ENCODE results near the gene PLXNA4. TPM values are rescaled to one million over a fixed set of nuclear protein-coding genes. Genes with fewer than 3 reads are reported as not detected.

PLXNA4 gene
- total and polyA plus RNA-seq, 4 donors: 0.04 to 1.1 (median 0.41) TPM

DNA sequence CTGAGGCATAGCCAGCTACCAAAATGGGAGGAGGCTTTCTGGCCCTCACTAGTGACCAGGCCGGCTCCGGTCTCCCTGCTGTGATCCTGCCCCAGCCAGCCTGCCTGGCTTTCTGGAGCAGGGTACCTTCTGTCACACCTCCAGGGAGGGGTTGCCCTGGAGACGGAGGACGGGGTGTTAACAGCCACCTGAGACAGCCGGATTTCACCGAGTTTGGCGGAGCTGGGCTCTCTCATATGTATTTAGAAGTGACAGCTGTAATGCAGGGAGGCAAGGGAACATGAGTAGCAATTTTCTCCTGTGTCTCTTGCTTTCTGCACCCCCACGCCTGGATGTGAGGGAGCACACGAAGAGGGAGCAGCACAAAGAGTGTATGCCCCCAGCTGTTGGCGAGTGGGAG is 473.3 kb downstream of the PLXNA4 start:
- TF ChIP-seq, protein P1, sequence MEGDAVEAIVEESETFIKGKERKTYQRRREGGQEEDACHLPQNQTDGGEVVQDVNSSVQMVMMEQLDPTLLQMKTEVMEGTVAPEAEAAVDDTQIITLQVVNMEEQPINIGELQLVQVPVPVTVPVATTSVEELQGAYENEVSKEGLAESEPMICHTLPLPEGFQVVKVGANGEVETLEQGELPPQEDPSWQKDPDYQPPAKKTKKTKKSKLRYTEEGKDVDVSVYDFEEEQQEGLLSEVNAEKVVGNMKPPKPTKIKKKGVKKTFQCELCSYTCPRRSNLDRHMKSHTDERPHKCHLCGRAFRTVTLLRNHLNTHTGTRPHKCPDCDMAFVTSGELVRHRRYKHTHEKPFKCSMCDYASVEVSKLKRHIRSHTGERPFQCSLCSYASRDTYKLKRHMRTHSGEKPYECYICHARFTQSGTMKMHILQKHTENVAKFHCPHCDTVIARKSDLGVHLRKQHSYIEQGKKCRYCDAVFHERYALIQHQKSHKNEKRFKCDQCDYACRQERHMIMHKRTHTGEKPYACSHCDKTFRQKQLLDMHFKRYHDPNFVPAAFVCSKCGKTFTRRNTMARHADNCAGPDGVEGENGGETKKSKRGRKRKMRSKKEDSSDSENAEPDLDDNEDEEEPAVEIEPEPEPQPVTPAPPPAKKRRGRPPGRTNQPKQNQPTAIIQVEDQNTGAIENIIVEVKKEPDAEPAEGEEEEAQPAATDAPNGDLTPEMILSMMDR (IDR thresholded peaks at IDR 0.05; ENCODE audit: low read depth, low read length, missing input control): no peak
- no peak for TF ChIP-seq JUND (IDR thresholded peaks at IDR 0.05)
- TF ChIP-seq FOXA2 (IDR thresholded peaks at IDR 0.05): no peak
- no peak for TF ChIP-seq TAF1 (conservative IDR thresholded peaks at IDR 0.05)
- TF ChIP-seq RXRA (IDR thresholded peaks at IDR 0.05): no peak
- no peak for TF ChIP-seq EGR1 (IDR thresholded peaks at IDR 0.05; ENCODE audit: low read depth in 2 of 2)
- no peak for TF ChIP-seq GABPA (IDR thresholded peaks at IDR 0.05 in 1 of 2, conservative IDR thresholded peaks at IDR 0.05 in 1 of 2)
- TF ChIP-seq FOXA1 (IDR thresholded peaks at IDR 0.05): no peak
- no peak for TF ChIP-seq NR2F2 (IDR thresholded peaks at IDR 0.05)
- no peak for TF ChIP-seq RAD21 (IDR thresholded peaks at IDR 0.05)
- TF ChIP-seq, protein P2, sequence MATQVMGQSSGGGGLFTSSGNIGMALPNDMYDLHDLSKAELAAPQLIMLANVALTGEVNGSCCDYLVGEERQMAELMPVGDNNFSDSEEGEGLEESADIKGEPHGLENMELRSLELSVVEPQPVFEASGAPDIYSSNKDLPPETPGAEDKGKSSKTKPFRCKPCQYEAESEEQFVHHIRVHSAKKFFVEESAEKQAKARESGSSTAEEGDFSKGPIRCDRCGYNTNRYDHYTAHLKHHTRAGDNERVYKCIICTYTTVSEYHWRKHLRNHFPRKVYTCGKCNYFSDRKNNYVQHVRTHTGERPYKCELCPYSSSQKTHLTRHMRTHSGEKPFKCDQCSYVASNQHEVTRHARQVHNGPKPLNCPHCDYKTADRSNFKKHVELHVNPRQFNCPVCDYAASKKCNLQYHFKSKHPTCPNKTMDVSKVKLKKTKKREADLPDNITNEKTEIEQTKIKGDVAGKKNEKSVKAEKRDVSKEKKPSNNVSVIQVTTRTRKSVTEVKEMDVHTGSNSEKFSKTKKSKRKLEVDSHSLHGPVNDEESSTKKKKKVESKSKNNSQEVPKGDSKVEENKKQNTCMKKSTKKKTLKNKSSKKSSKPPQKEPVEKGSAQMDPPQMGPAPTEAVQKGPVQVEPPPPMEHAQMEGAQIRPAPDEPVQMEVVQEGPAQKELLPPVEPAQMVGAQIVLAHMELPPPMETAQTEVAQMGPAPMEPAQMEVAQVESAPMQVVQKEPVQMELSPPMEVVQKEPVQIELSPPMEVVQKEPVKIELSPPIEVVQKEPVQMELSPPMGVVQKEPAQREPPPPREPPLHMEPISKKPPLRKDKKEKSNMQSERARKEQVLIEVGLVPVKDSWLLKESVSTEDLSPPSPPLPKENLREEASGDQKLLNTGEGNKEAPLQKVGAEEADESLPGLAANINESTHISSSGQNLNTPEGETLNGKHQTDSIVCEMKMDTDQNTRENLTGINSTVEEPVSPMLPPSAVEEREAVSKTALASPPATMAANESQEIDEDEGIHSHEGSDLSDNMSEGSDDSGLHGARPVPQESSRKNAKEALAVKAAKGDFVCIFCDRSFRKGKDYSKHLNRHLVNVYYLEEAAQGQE (IDR thresholded peaks at IDR 0.05): no peak
- TF ChIP-seq SP1 (IDR thresholded peaks at IDR 0.05): no peak
- TF ChIP-seq, protein P3, sequence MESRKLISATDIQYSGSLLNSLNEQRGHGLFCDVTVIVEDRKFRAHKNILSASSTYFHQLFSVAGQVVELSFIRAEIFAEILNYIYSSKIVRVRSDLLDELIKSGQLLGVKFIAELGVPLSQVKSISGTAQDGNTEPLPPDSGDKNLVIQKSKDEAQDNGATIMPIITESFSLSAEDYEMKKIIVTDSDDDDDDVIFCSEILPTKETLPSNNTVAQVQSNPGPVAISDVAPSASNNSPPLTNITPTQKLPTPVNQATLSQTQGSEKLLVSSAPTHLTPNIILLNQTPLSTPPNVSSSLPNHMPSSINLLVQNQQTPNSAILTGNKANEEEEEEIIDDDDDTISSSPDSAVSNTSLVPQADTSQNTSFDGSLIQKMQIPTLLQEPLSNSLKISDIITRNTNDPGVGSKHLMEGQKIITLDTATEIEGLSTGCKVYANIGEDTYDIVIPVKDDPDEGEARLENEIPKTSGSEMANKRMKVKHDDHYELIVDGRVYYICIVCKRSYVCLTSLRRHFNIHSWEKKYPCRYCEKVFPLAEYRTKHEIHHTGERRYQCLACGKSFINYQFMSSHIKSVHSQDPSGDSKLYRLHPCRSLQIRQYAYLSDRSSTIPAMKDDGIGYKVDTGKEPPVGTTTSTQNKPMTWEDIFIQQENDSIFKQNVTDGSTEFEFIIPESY (IDR thresholded peaks at IDR 0.05): no peak
- TF ChIP-seq YY1 (IDR thresholded peaks at IDR 0.05): no peak
- TF ChIP-seq, protein P4, sequence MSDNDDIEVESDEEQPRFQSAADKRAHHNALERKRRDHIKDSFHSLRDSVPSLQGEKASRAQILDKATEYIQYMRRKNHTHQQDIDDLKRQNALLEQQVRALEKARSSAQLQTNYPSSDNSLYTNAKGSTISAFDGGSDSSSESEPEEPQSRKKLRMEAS (IDR thresholded peaks at IDR 0.05): no peak
- TF ChIP-seq HNF4A (conservative IDR thresholded peaks at IDR 0.05): no peak
- TF ChIP-seq, protein P5, sequence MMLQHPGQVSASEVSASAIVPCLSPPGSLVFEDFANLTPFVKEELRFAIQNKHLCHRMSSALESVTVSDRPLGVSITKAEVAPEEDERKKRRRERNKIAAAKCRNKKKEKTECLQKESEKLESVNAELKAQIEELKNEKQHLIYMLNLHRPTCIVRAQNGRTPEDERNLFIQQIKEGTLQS (IDR thresholded peaks at IDR 0.05): no peak
- no peak for TF ChIP-seq HNF4G (IDR thresholded peaks at IDR 0.05)
- WGBS: 63% methylated on average over 10 of the region's 10 CpGs
- no peak for DNase-seq (ENCODE audit: low spot score)
- Histone ChIP-seq H3K9ac (ENCODE audit: low read depth in 1 of 2, low read length in 2 of 2) (no peak overlapping the region), H3K9me3 (ENCODE audit: control insufficient read depth in 4 of 4, low read length in 3 of 4) (no peaks in the 10 kb centered on the region), H3K4me3 (ENCODE audit: low read depth in 1 of 3, low read length in 3 of 3) (no peak overlapping the region), H3K27ac (ENCODE audit: low read depth in 1 of 2, low read length in 2 of 2) (no peak overlapping the region), H3K27me3 (ENCODE audit: control insufficient read depth in 4 of 4, insufficient read depth in 4 of 4, low read length in 3 of 4) (peaks cover 0 to 3% (median 0%) of the 10 kb centered on the region in 4 donors), H3K4me1 (ENCODE audit: control insufficient read depth in 4 of 4, insufficient read depth in 4 of 4, low read length in 3 of 4) (no peaks in the 10 kb centered on the region), H3K36me3 (ENCODE audit: control insufficient read depth in 4 of 4, insufficient read depth in 3 of 4, low read depth in 1 of 4, low read length in 3 of 4) (no peaks in the 10 kb centered on the region)
